HG03095 (cell line): Measurements from ENCODE around the gene SPRR2F.

Experiments
- ATAC-seq: cut with Tn5 transposase; IDR thresholded peaks from one replicate; pipeline ENCODE4 v1.9.1; 2021; ENCODE audit warnings: moderate library complexity; ENCODE audit not compliant: unreplicated experiment

Gene SPRR2F

DNA sequence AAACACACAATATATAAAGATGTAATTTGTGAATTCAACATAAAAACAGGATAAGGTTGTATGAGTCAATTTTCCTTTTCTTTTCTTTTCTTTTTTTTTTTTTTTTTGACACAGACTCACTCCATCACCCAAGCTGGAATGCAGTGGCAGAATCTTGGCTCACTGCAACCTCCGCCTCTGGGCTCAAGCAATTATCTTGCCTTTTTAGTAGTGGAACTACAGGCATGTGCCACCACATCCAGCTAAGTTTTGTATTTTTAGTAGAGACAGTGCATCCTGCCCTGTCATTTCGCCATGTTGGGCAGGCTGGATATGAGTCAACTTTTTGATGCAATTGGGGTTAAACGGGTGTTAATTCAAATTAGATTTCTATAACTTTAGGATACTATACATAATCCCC lies 31.6 kb downstream of the SPRR2F start:
- no peak for ATAC-seq

DNA sequence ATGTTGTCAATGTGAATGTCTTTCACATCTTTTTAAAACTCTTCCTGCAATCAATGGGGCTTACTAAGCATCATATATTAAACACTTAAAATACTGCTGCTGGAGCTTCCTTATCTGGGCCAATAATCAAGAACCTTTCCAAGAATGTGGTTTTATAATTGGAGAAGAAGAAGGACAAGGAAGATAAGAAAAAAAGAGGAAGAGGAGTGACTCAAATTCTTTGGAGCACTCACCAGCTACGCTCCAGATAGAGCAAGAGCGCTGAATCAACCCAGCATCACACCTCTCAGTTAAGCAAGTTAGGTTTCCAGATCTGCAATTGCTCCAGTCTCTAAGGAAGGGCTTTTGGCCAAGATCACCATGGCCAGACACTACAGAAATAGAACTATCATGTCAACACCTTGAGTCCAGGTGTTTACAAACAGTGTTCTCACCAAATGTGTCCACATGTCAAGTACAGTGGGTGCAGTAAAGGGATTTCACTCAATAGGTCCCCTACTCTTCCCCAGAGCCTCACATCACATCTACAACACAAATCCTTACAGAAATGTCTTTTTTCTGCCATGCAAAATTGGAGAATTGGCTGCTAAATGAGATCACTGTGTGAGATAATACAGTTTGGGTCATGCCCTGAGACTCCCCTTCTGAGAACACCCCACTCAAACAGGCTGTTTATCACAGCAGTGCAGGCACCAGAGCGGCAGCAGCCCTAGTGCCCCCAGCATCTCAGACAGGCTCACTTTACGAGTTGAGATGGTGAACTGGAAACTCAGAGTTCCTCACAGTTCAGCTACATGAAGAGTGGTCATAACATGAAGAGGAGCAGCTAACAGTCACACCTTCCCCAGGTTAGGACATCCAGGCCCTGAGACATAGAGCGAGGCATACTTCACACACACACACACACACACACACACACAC lies 40.2 kb downstream of the SPRR2F start:
- ATAC-seq: no peak

DNA sequence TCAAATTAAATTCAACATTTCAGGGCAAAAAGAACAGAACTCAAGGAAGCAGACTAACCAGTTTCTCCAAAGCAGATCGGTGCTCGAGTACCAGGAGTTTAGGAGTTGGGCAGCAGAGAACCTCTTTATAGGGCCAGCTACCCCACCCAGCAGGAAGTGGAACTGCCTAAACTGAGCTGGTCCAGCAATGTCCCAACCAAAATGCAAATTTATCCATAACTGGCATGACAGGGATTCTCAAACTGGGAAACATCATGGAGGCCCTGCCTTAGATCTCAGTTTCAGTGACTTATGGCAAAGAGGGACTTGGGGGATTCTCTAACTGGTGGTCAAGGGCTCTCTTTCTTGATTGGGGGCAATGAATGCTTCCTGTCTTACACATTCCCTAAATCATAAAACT lies 41.8 kb downstream of the SPRR2F start, which contains the start of gene SPRR2B:
Gene SPRR2B, minus strand, starts transcription at position 101 of the 400 bp plus-strand sequence. CDS start 772 bp downstream, outside the sequence.
- ATAC-seq: no peak

DNA sequence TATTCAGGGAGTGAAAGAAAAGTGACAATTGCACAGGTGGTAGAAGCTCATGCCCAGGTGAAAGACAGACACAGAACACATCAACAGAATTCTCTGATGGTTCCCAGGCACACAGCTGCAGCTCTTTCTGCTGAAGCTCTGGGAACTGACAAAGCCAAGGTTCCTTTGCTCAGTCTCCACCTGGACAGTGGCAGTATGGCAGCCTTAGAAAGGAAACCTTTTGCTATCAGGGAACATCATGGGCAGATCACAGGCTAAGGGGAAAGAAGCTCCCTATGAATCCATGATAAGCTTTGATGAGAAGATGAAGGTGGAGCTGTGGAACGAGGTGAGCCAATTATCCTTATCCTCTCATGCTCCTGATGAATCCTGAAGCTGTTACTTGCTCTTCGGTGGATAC lies 43.1 kb downstream of the SPRR2F start:
- ATAC-seq: no peak
